ENCODE results near the gene DDC. TPM values are rescaled to one million over a fixed set of nuclear protein-coding genes. Genes with fewer than 3 reads are reported as not detected.
"Not testable (repeated sequence)": the region's sequence is repeated elsewhere in the genome, so short reads cannot be mapped to it uniquely, and the experiment has no call there.

Gene DDC
- total RNA-seq, 2 experiments from 2014 or later = not detected

DNA sequence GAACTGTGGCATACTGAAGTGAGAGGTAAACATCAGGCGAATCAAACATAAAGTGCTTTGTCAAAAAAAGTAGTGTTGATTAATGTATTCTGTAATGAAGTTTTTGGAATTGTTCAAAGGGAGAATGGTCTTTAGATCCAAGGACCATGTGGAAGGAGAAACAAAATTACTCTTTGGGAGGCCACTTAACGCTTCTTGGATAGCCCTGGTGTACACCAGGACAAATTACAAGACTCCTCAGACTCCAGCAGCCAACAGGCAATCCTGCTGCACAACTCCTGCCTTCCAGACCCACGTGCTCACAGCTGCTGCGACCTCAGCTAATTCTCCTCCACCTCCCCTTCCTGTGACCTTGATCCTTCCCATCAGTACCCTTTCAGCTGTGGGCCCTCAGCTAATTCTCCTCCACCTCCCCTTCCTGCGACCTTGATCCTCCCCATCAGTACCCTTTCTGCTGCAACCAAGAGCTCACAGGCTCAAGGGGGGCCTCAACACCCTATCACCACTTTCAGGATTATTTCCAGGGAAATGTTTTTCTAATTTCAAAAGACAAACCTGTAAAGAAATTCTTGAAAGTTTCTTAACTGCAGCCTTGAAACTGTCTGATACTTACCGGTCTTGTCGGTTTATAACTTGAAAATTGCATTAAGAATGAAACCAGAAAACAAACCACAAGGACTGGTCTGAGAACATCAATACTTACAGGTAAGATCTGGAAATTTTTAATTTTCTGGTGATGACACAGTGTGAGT, 29.7 kb upstream of the DDC start:
- no peak overlapping the region for H3K4me3 Mint-ChIP-seq
- no peaks in the 10 kb centered on the region for H3K36me3 Mint-ChIP-seq
- POLR2A ChIA-PET = no interaction called here
- DNase-seq = no peak
- peaks cover 26% of the 10 kb centered on the region for H3K4me1 Mint-ChIP-seq
- H3K27ac Mint-ChIP-seq = peak overlapping the region; percentile 36
- peaks cover 13% of the 10 kb centered on the region for H3K27me3 Mint-ChIP-seq
- H3K9me3 Mint-ChIP-seq = no peaks in the 10 kb centered on the region
- ATAC-seq (ENCODE audit: low read depth) = no peak

DNA sequence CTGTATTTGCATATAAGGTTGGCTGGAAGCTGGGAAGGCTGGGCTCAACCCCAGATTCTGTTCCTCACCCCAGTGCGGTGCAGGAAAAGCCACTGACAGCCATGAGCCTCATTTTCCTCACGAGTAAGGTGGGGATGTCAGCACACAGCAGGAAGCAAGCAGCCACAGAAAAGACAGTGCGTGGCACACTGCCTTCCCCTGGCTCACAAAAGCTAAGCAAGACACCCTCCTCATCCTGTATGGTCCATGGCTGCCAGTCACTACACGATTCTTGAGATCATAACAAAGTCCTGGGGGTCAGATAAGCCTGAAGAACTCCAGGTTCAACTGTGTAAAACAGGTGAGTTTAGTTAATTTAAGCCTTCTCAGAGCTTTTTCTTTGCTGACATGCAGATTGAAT, 28.9 kb upstream of the DDC start:
- no peaks in the 10 kb centered on the region for H3K36me3 Mint-ChIP-seq
- H3K27ac Mint-ChIP-seq = no peak overlapping the region
- ATAC-seq (ENCODE audit: low read depth) = peak; percentile 61
- POLR2A ChIA-PET = no interaction called here
- no peaks in the 10 kb centered on the region for H3K9me3 Mint-ChIP-seq
- peaks cover 13% of the 10 kb centered on the region for H3K27me3 Mint-ChIP-seq
- H3K4me3 Mint-ChIP-seq = no peak overlapping the region
- peaks cover 27% of the 10 kb centered on the region for H3K4me1 Mint-ChIP-seq
- DNase-seq = no peak

GRCh38 chr7:50592940-50593339, 27.7 kb upstream of the DDC start:
- H3K36me3 Mint-ChIP-seq = no peaks in the 10 kb centered on the region
- H3K9me3 Mint-ChIP-seq = no peaks in the 10 kb centered on the region
- peaks cover 23% of the 10 kb centered on the region for H3K4me1 Mint-ChIP-seq
- peaks cover 13% of the 10 kb centered on the region for H3K27me3 Mint-ChIP-seq
- ATAC-seq (ENCODE audit: low read depth) = no peak
- no peak overlapping the region for H3K27ac Mint-ChIP-seq
- no peak overlapping the region for H3K4me3 Mint-ChIP-seq
- POLR2A ChIA-PET = no interaction called here
- DNase-seq = no peak

GRCh38 chr7:50591480-50592438, 26.6 kb upstream of the DDC start:
- peaks cover 23% of the 10 kb centered on the region for H3K4me1 Mint-ChIP-seq
- no peaks in the 10 kb centered on the region for H3K36me3 Mint-ChIP-seq
- DNase-seq = no peak
- H3K4me3 Mint-ChIP-seq = no peak overlapping the region
- H3K27ac Mint-ChIP-seq = no peak overlapping the region
- H3K9me3 Mint-ChIP-seq = no peaks in the 10 kb centered on the region
- peaks cover 15% of the 10 kb centered on the region for H3K27me3 Mint-ChIP-seq
- POLR2A ChIA-PET = no interaction called here
- ATAC-seq (ENCODE audit: low read depth) = no peak

- peaks cover 15% of the 10 kb centered on the region for H3K27me3 Mint-ChIP-seq
- H3K4me1 Mint-ChIP-seq = peaks cover 19% of the 10 kb centered on the region
- no peaks in the 10 kb centered on the region for H3K36me3 Mint-ChIP-seq
- no peaks in the 10 kb centered on the region for H3K9me3 Mint-ChIP-seq
- no peak overlapping the region for H3K4me3 Mint-ChIP-seq
- POLR2A ChIA-PET = no interaction called here
- DNase-seq (no peak), ATAC-seq (ENCODE audit: low read depth) (no peak)
- no peak overlapping the region for H3K27ac Mint-ChIP-seq
Observed at GRCh38 chr7:50591098-50591479, 25.9 kb upstream of the DDC start.

GRCh38 chr7:50590535-50590934, 25.3 kb upstream of the DDC start:
- Mint-ChIP-seq H3K36me3 (no peaks in the 10 kb centered on the region), H3K9me3 (no peaks in the 10 kb centered on the region), H3K4me1 (peaks cover 19% of the 10 kb centered on the region), H3K27me3 (peaks cover 15% of the 10 kb centered on the region), H3K27ac (no peak overlapping the region), H3K4me3 (no peak overlapping the region)
- POLR2A ChIA-PET = no interaction called here
- no peak for ATAC-seq (ENCODE audit: low read depth)
- DNase-seq = no peak

GRCh38 chr7:50589364-50589763, 24.2 kb upstream of the DDC start:
- no peak overlapping the region for H3K27ac Mint-ChIP-seq
- no peaks in the 10 kb centered on the region for H3K36me3 Mint-ChIP-seq
- H3K4me1 Mint-ChIP-seq = peaks cover 9% of the 10 kb centered on the region
- ATAC-seq (ENCODE audit: low read depth) = no peak
- H3K4me3 Mint-ChIP-seq = no peak overlapping the region
- H3K9me3 Mint-ChIP-seq = no peaks in the 10 kb centered on the region
- DNase-seq = no peak
- H3K27me3 Mint-ChIP-seq = peaks cover 15% of the 10 kb centered on the region
- POLR2A ChIA-PET = no interaction called here

- no peak for DNase-seq
- Mint-ChIP-seq H3K36me3 (no peaks in the 10 kb centered on the region), H3K4me3 (no peak overlapping the region), H3K4me1 (peaks cover 5% of the 10 kb centered on the region), H3K27me3 (peaks cover 15% of the 10 kb centered on the region), H3K9me3 (peaks cover under 1% of the 10 kb centered on the region), H3K27ac (no peak overlapping the region)
- ATAC-seq (ENCODE audit: low read depth) = no peak
- POLR2A ChIA-PET = no interaction called here
Observed at GRCh38 chr7:50588937-50589336, 23.7 kb upstream of the DDC start.

DNA sequence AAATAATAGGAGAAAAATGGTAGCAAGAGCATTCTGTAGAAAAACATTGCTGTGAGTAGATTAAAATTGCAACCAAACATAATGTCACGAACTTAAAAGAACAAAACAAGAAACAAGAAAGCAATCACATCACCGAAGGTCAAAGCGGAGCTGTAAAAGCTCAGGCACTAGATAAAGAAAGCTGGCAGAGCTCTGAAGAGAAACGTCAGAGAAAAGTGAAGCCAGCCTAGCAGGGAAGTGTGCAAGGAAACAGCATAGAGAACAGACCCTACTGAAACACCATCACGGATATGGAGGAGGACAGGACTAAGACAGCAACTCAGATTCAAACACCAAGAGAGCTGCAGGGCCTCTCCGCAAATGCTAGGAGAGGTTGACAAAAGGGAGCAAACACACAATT, 22.5 kb upstream of the DDC start:
- Mint-ChIP-seq H3K36me3 (no peaks in the 10 kb centered on the region), H3K27ac (no peak overlapping the region), H3K4me1 (peaks cover 4% of the 10 kb centered on the region), H3K27me3 (peaks cover 14% of the 10 kb centered on the region), H3K4me3 (no peak overlapping the region), H3K9me3 (peaks cover 7% of the 10 kb centered on the region)
- POLR2A ChIA-PET = no interaction called here
- DNase-seq (no peak), ATAC-seq (ENCODE audit: low read depth) (no peak)

- Mint-ChIP-seq H3K27me3 (peaks cover 7% of the 10 kb centered on the region), H3K9me3 (peaks cover 7% of the 10 kb centered on the region), H3K27ac (no peak overlapping the region), H3K36me3 (no peaks in the 10 kb centered on the region), H3K4me3 (no peak overlapping the region), H3K4me1 (peaks cover 3% of the 10 kb centered on the region)
- DNase-seq (no peak), ATAC-seq (ENCODE audit: low read depth) (no peak)
- POLR2A ChIA-PET = no interaction called here
Observed at GRCh38 chr7:50584793-50585408, 19.7 kb upstream of the DDC start.

DNA sequence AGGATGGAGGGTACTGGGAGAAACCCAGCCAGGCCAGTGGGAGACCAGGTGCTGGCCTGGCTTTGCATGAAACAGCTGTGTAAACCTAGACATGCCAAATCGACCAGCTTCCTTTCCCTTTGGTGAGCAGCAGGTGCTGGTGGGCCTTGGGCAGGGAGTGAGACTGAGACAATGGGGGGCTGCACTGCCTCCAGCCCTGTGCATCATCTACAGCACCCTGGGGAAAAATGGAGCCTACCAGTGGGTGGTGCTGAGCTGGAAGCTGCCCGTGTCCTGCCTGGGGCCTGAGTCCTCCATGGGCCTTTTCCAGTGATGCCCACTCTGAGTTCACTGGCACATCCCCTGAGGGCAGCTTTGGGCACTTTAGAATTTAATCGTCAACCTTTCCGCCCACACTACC, 19.2 kb upstream of the DDC start:
- Mint-ChIP-seq H3K27ac (no peak overlapping the region), H3K36me3 (no peaks in the 10 kb centered on the region), H3K9me3 (peaks cover 7% of the 10 kb centered on the region), H3K4me3 (no peak overlapping the region), H3K4me1 (peaks cover 1% of the 10 kb centered on the region), H3K27me3 (peaks cover 7% of the 10 kb centered on the region)
- DNase-seq = no peak
- no peak for ATAC-seq (ENCODE audit: low read depth)
- POLR2A ChIA-PET = no interaction called here

DNA sequence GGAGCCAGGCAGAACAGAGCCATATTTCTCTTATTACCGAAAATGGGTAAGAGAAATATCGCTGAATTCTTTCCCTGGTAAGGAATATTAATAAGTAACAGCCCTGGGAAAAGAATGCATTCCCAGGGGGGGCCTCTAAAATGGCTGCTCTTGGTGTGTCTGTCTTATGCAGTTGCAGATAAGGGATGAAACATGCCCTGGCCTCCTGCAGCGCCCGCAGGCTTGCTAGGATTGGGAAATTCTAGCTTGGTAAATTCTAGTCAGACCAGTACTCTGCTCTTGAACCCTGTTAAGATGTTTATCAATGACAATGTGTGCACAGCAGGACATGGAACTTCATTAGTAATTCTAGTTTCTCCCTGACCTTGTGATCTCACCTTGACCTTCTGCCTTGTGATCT, 18.1 kb upstream of the DDC start:
- H3K27ac Mint-ChIP-seq; ATAC-seq (ENCODE audit: low read depth); H3K36me3 Mint-ChIP-seq; H3K27me3 Mint-ChIP-seq; H3K4me3 Mint-ChIP-seq; DNase-seq; H3K9me3 Mint-ChIP-seq; POLR2A ChIA-PET; H3K4me1 Mint-ChIP-seq: not testable (repeated sequence)

GRCh38 chr7:50582271-50582670, 17.1 kb upstream of the DDC start:
- DNase-seq; H3K27me3 Mint-ChIP-seq; H3K9me3 Mint-ChIP-seq; H3K4me1 Mint-ChIP-seq; ATAC-seq (ENCODE audit: low read depth); H3K36me3 Mint-ChIP-seq; H3K27ac Mint-ChIP-seq; H3K4me3 Mint-ChIP-seq; POLR2A ChIA-PET: not testable (repeated sequence)

GRCh38 chr7:50580666-50581065, 15.5 kb upstream of the DDC start:
- DNase-seq; H3K4me1 Mint-ChIP-seq; H3K27me3 Mint-ChIP-seq; H3K9me3 Mint-ChIP-seq; ATAC-seq (ENCODE audit: low read depth); H3K27ac Mint-ChIP-seq; H3K4me3 Mint-ChIP-seq; POLR2A ChIA-PET; H3K36me3 Mint-ChIP-seq: not testable (repeated sequence)

All from activated naive CD8-positive, alpha-beta T cell treated with anti-CD3 and anti-CD28 coated beads, Interleukin-2, amount 10 ng/mL, durations not matched to agents 7 days and 5 days (primary cell).